Measurements from ENCODE around the gene CHD8. TPM values are rescaled to one million over a fixed set of nuclear protein-coding genes. Genes with fewer than 3 reads are reported as not detected.
"Not testable (repeated sequence)": the region's sequence is repeated elsewhere in the genome, so short reads cannot be mapped to it uniquely, and the experiment has no call there.

Gene CHD8
- total RNA-seq, result 54.1 TPM

DNA sequence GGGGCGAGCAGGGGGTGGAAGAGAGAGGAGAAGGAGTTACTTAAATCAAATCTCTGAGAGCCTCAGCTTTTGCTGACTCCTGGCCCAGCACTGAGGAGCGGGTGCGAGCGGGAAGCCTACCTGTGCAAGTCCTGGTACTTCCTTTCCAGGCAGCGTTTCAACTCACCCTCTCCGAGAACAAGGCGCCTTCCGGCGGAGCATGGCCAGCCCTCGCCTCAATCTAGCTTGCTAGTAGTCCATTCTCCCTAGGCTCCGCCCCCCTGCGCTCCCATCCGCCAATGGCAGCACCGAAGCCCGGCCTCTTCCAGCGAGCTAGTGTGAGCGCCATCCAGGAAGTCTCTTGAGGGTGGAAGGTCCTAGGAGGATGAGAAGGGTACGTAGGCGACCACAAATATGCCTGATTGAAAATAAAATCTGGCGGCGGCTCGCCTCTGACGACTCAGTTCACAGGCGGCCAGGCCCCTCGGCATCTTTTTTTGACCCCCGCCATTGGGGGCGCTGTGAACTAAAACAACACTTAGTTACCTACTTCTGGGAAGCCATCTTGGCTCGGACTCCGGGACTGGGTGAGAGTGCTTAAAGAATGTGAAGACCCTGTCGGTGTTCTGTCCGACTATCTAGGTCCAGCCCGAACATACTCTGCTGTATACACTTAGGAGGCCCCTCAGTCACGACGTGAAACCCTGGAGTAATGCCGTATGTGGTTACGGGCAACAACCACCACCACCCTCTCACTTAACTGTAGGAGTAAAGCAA lies at the start of gene CHD8:
TSS of gene CHD8 (minus strand) at position 212 of the 756 bp plus-strand sequence. CDS start 24,480 bp downstream, outside the sequence.
- DNase-seq, result peak; percentile 100

DNA sequence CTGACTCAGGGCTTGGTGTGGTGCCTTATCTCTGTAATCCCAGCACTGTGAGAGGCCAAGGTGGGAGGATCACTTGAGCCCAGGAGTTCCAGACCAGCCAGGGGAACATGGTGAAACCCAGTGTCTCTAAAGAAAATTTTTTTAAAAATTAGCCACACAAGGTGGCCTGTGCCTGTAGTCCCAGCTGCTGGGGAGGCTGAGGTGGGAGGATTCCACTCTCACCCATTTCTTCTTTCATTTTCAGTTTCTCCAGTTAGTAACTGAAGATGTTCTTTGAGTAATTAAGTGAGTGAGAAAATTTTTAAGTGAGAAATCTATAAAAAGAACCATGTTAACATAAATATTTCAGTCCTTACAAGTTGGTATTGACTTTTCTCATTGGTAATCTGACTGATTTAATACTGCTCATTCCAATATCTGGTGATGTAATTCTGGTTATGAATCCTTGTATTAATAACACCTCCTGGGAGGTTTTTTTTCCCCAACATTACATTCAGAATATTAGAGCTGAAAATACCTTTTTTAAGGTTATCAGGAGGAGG lies 49.2 kb upstream of the CHD8 start:
- no peak for DNase-seq

- no peak for DNase-seq
These were observed 47.5 kb upstream of the CHD8 start for GRCh38 chr14:21503376-21503775.

DNA sequence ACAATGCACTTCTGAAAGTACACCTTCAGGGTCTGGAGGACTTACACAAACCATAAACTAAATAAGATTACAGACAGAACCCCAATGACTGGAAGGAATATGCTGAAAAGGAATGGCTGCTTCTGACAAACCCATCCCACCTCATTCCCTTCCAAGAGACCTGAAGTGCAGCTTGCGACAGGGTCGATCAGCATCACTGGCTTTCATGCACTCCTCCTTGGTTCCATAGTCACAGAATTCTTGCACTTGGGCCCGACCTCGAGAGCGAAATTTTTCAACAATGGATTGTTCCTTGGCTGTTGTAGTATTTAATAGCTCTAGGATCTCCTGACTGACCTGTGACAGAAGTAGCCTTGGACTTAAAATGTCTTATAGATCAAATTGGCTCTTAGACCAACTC lies 45.6 kb upstream of the CHD8 start:
- no peak for DNase-seq

- no peak for DNase-seq
These were observed 42.9 kb upstream of the CHD8 start for GRCh38 chr14:21498540-21499526.

DNA sequence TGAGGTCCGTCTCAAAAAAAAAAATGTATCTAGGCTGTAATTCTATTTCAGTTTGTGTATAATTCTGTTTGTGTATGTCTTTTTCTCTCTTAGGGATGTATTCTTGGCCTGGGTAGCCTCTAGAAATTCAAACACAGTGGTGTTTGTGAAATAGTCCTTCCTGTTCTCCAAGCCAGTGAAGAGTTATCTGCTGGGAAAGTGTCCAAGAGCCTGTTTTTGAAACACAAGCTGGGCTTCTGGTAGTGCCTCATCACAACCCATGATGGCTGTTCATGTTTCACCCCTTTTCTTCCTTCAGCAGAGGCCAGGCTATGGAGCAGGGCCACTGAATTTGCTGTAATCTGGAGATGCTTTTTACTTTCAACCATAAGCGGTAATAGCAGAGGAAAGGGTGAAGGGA lies 40.5 kb upstream of the CHD8 start:
- DNase-seq, result no peak

DNA sequence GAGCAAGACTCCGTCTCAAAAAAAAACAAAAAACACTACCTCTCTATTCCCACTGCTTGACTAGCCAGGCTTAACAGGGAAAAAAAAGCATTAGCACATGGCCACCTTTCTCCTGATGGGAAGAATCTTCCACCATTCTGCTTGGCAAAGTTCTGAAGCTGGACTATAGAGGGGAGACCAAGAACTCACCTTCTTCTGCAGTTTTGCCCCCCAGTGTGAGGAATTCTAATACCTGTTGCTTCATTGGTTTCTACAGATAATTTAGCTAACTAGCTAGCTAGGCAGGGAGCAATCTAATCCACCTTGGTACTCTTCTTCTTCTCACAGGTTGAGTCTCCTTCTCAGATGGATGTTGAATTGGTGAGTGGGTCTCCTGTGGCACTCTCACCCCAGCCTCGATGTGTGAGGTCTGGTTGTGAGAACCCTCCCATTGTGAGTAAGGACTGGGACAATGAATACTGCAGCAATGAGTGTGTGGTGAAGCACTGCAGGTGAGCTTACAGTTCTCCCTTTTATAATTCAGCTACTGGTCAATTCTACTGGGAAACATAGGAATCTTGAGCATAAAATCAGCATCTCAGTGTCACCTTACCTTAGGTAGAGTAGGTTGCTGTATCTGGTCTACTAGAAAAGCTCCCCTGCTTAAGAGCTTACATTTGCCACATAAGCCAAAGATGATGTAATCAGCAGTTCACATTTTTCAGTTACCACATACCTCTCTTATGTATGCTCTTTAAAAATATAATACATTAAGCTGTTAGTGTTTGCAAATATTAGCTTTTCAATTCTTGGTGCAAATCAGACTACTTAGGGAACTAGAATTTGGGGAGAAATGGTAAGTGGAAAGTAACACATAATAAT lies 39.2 kb upstream of the CHD8 start:
- no peak for DNase-seq

DNA sequence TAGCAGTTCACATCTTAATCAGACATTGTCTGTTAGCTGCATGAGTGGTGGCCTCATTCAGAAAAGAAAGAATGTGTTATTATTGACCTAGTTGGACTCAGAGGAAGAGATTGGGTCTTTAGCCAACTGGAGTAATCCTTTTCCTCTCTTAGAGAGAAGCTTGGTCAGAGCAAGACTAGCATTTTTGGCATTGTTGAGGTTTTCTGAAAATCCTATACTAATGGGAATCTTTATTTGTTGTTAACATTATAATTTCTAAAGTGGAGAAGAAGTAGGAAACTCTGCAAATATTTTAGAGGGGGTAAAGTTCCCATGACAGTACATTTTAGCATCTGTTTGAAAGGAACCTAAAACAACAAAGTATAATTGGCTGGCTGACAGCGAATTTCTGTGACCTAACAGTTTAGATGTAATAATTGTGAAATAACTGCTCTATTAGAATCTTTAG lies 30.7 kb upstream of the CHD8 start:
- DNase-seq, result no peak

DNA sequence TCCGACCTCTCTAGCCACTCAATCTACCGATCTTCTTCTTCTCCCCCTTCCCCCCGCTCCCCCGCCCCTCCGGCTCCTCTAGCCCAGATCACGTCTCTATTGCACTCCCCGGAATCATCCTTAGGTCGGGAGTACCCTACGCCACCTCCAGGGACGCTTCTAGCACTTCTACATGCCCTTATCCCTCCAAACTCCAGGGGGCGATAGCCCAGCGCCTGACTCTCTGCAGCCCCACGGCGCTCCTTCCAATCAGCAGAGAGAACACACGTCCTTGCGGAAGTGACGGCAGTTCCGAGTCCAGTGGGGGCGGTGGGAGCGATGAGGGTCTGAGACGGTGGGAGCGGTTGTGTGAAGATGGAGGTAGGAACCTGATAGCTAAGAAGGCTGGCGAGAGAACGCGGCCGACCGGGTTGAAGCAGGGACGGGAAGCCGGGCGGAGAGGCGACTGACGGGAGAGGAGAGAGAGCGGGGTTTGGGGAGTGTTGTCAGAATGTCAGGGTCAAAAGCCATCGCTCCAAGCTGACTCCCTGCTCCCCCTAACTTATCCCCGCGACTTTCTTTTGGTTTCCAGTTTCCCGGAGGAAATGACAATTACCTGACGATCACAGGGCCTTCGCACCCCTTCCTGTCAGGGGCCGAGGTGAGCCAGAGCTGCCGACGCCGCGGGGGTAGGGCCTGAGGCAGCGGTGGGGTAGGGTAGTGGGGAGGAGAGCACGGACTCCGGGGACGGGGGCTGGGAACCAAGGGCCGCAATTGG lies 21.2 kb upstream of the CHD8 start, which contains the start of the genes RAB2B and TOX4:
TSS of gene RAB2B (minus strand) at position 35 of the 757 bp plus-strand sequence. CDS start 87 bp downstream, outside the sequence.
TSS of gene TOX4 (plus strand) at position 271 of the 757 bp plus-strand sequence. CDS start at position 355, 84 bp downstream.
- DNase-seq, result peak; percentile 98

DNA sequence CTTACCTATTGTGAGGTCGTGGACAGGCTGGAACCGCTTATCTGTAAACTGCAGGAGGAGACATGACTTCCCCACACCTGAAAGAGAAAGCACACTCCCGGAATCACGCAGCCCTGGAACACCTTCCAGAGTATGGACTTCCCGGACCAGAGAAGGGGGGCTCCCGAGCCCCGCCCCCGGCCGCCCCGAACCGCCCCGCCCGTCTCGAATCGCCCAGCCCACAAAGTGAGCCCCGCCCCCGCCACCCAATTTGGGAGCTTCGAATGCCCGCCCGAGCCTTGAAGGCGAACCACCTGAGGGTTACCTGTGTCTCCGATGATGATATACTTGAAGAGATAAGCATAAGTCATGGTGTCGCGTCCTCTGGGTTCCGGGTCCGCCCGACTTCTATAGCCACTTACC lies 20.6 kb upstream of the CHD8 start:
- peak; percentile 89 for DNase-seq

- DNase-seq, result no peak
These were observed 20.0 kb upstream of the CHD8 start for GRCh38 chr14:21475767-21476522.

DNA sequence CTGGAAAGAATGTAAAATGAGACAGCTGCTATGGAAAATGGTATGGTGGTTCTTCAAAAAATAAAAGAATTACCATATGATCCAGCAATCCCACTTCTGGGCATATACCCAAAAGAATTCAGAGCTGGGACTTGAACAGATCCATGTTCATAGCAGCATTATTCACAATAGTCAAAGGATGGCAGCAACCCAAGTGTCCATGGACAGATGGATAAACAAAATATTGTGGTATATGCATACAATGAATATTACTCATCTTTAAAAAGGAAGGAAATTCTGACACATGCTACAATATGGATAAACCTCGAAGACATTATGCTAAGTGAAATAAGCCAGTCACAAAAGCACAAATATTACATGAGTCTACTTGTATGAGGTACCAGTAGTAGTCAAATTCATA lies 11.7 kb upstream of the CHD8 start:
- DNase-seq, result no peak

DNA sequence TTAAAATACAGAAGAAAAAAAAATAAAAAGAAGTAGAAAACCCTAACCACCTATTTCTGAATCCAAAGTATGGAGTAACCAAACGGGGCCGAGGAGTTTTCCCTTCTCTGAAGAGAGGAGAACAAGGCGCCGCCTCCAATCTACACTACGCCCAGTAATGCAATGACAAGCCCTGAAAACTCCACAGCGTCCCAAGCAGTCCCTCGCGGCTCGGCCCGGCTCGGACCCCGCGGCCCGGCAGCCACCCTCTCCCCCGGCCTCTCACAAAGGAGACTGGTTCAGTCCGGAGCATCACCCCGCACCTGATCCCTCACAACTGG lies 371 bp downstream of the CHD8 start:
- no peak for DNase-seq

GRCh38 chr14:21454843-21455544 lies 929 bp downstream of the CHD8 start:
- DNase-seq, result no peak

DNA sequence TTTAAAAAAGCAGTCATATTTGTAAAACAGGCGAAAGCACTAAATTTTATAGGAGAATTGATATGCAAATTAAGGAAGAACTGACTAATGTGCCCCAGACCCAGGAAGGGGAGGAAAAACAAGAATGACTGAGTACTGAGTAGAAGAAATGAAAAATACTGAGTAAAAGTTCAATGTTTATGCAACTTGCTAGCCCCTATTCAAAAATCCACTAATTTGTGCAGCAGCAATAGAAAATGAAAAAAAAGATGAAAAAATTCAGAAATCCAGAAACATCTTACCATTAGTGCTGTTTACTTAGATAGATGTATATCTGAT lies 6.1 kb downstream of the CHD8 start:
- DNase-seq, result no peak

GRCh38 chr14:21442657-21443056 lies 13.3 kb downstream of the CHD8 start:
- not testable (repeated sequence) for DNase-seq

DNA sequence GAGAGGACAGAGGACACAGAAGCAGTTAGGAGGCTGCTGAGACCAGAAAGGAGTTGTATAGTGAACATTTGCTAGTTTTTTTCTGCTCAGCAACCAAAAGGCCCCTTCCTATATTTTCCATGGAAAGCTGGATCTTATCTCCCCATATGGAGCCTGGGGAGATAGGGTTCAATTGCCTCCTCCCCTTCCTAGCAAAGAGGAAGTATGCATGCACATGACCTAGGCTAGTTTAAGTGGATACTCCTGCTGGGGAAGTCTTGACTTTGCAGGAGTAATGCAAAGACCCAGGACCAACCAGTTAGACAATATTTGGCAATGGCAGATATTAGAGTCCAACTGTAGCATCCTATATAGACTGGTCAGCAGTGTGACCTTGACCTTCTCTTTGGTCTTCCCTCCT lies 15.1 kb downstream of the CHD8 start:
- no peak for DNase-seq

- peak; percentile 99 for DNase-seq
These were observed 18.6 kb downstream of the CHD8 start for GRCh38 chr14:21437063-21437901.

- no peak for DNase-seq
These were observed 19.3 kb downstream of the CHD8 start for GRCh38 chr14:21436567-21437062.
